ENCODE measurements around the gene DCLK2. TPM values are rescaled to one million over a fixed set of nuclear protein-coding genes. Genes with fewer than 3 reads are reported as not detected.

Gene DCLK2
- total RNA-seq, 2 donors from 2014 or later, result 0.20 to 0.42 TPM

- H3K36me3 Mint-ChIP-seq (ENCODE audit: low read depth), result no peaks in the 10 kb centered on the region
- no peak overlapping the region for H3K4me3 ChIP-seq (ENCODE audit: low read length)
- no peaks in the 10 kb centered on the region for H3K9me3 ChIP-seq (ENCODE audit: control insufficient read depth, low read length)
- TF ChIP-seq, protein P1, sequence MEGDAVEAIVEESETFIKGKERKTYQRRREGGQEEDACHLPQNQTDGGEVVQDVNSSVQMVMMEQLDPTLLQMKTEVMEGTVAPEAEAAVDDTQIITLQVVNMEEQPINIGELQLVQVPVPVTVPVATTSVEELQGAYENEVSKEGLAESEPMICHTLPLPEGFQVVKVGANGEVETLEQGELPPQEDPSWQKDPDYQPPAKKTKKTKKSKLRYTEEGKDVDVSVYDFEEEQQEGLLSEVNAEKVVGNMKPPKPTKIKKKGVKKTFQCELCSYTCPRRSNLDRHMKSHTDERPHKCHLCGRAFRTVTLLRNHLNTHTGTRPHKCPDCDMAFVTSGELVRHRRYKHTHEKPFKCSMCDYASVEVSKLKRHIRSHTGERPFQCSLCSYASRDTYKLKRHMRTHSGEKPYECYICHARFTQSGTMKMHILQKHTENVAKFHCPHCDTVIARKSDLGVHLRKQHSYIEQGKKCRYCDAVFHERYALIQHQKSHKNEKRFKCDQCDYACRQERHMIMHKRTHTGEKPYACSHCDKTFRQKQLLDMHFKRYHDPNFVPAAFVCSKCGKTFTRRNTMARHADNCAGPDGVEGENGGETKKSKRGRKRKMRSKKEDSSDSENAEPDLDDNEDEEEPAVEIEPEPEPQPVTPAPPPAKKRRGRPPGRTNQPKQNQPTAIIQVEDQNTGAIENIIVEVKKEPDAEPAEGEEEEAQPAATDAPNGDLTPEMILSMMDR (conservative IDR thresholded peaks at IDR 0.05), result no peak
- no peaks in the 10 kb centered on the region for H3K4me1 Mint-ChIP-seq
- H3K27me3 ChIP-seq (ENCODE audit: control insufficient read depth, insufficient read depth, low read length, poor library complexity, severe bottlenecking), result peaks cover 27% of the 10 kb centered on the region
- no peaks in the 10 kb centered on the region for H3K9me3 Mint-ChIP-seq
- no peak overlapping the region for H3K27ac Mint-ChIP-seq
- peaks cover 42% of the 10 kb centered on the region for H3K27me3 Mint-ChIP-seq (ENCODE audit: insufficient read depth)
- 92% methylated on average over 2 of the region's 2 CpGs; no CpG with 5 or more reads in 1 of the 2 experiments for WGBS, 2 experiments (ENCODE audit: insufficient coverage in 1 of 2, insufficient read length in 1 of 2)
- no peak overlapping the region for H3K27ac ChIP-seq (ENCODE audit: low read depth, low read length)
- no peaks in the 10 kb centered on the region for H3K36me3 ChIP-seq (ENCODE audit: control insufficient read depth, insufficient read depth, low read length)
- no peaks in the 10 kb centered on the region for H3K4me1 ChIP-seq (ENCODE audit: control insufficient read depth, insufficient read depth, low read length)
- DNase-seq, result no peak
- no peak overlapping the region for H3K4me3 Mint-ChIP-seq
- no peak overlapping the region for H3K9ac ChIP-seq (ENCODE audit: extremely low read depth, low read length, poor library complexity, severe bottlenecking)
Measured at GRCh38 chr4:150072906-150073714, 5.1 kb upstream of the DCLK2 start.

- peaks cover 35% of the 10 kb centered on the region for H3K27me3 ChIP-seq (ENCODE audit: control insufficient read depth, insufficient read depth, low read length, poor library complexity, severe bottlenecking)
- H3K36me3 ChIP-seq (ENCODE audit: control insufficient read depth, insufficient read depth, low read length), result no peaks in the 10 kb centered on the region
- Mint-ChIP-seq H3K9me3 (no peaks in the 10 kb centered on the region), H3K27ac (no peak overlapping the region), H3K4me3 (no peak overlapping the region), H3K27me3 (ENCODE audit: insufficient read depth) (peaks cover 47% of the 10 kb centered on the region), H3K36me3 (ENCODE audit: low read depth) (no peaks in the 10 kb centered on the region), H3K4me1 (no peaks in the 10 kb centered on the region)
- H3K4me1 ChIP-seq (ENCODE audit: control insufficient read depth, insufficient read depth, low read length), result no peaks in the 10 kb centered on the region
- TF ChIP-seq, protein P1 (conservative IDR thresholded peaks at IDR 0.05), result no peak
- H3K9ac ChIP-seq (ENCODE audit: extremely low read depth, low read length, poor library complexity, severe bottlenecking), result no peak overlapping the region
- no peak overlapping the region for H3K4me3 ChIP-seq (ENCODE audit: low read length)
- no peak overlapping the region for H3K27ac ChIP-seq (ENCODE audit: low read depth, low read length)
- 93 to 100% methylated on average over 1 to 2 of the region's 2 CpGs for WGBS, 2 experiments (ENCODE audit: insufficient coverage in 1 of 2, insufficient read length in 1 of 2)
- H3K9me3 ChIP-seq (ENCODE audit: control insufficient read depth, low read length), result no peaks in the 10 kb centered on the region
- no peak for DNase-seq
Measured at GRCh38 chr4:150074064-150074463, 4.2 kb upstream of the DCLK2 start.

- DNase-seq, result peak; percentile 81
- Histone ChIP-seq H3K9ac (ENCODE audit: extremely low read depth, low read length, poor library complexity, severe bottlenecking) (no peak overlapping the region), H3K36me3 (ENCODE audit: control insufficient read depth, insufficient read depth, low read length) (no peaks in the 10 kb centered on the region), H3K9me3 (ENCODE audit: control insufficient read depth, low read length) (no peaks in the 10 kb centered on the region), H3K27me3 (ENCODE audit: control insufficient read depth, insufficient read depth, low read length, poor library complexity, severe bottlenecking) (peaks cover 76% of the 10 kb centered on the region), H3K4me1 (ENCODE audit: control insufficient read depth, insufficient read depth, low read length) (no peaks in the 10 kb centered on the region), H3K4me3 (ENCODE audit: low read length) (peak overlapping the region; percentile 72), H3K27ac (ENCODE audit: low read depth, low read length) (peak overlapping the region; percentile 10)
- no peaks in the 10 kb centered on the region for H3K36me3 Mint-ChIP-seq (ENCODE audit: low read depth)
- peak overlapping the region; percentile 48 for H3K4me3 Mint-ChIP-seq
- no peak overlapping the region for H3K27ac Mint-ChIP-seq
- no peaks in the 10 kb centered on the region for H3K9me3 Mint-ChIP-seq
- 0 to 1% methylated on average over 4 to 59 of the region's 59 CpGs for WGBS, 2 experiments (ENCODE audit: insufficient coverage in 1 of 2, insufficient read length in 1 of 2)
- TF ChIP-seq, protein P1 (conservative IDR thresholded peaks at IDR 0.05), result no peak
- H3K4me1 Mint-ChIP-seq, result no peaks in the 10 kb centered on the region
- H3K27me3 Mint-ChIP-seq (ENCODE audit: insufficient read depth), result peaks cover 79% of the 10 kb centered on the region
Measured at GRCh38 chr4:150078579-150079080, 385 bp downstream of the DCLK2 start.

Data from endodermal cell (in vitro differentiated cells).